Neural crest cell (in vitro differentiated cells): ENCODE results near the gene TDG. TPM values are rescaled to one million over a fixed set of nuclear protein-coding genes. Genes with fewer than 3 reads are reported as not detected.

Experiments
- DNase-seq: peaks from one replicate; pipeline ENCODE4 v3.0.0; 2021; ENCODE audit warnings: low read depth, mixed read lengths, low spot score
- H3K27ac Mint-ChIP-seq: one replicate; pipeline ENCODE4 v1.8.0; 2021; ENCODE audit warnings: mild to moderate bottlenecking, mixed read lengths; ENCODE audit not compliant: unreplicated experiment
- H3K27me3 Mint-ChIP-seq: 2 replicates; pipeline ENCODE4 v1.8.0; 2021; ENCODE audit warnings: low read depth, mild to moderate bottlenecking, mixed read lengths
- H3K36me3 Mint-ChIP-seq: 2 replicates; pipeline ENCODE4 v1.8.0; 2021; ENCODE audit warnings: low read depth, mild to moderate bottlenecking, mixed read lengths
- H3K4me1 Mint-ChIP-seq: 2 replicates; pipeline ENCODE4 v1.8.0; 2021; ENCODE audit warnings: mixed read lengths
- H3K4me3 Mint-ChIP-seq: one replicate; pipeline ENCODE4 v1.8.0; 2021; ENCODE audit warnings: mild to moderate bottlenecking, mixed read lengths
- H3K9me3 Mint-ChIP-seq: 2 replicates; pipeline ENCODE4 v1.8.0; 2021; ENCODE audit warnings: mixed read lengths
- total RNA-seq: library from RNA; stranded (reverse); gene quantifications from 2 replicates; pipeline ENCODE4 v1.2.1, GENCODE V29; 2021
- TF ChIP-seq, protein P1 (sequence below): fragments of 200-600 bp; sonication (generic); conservative IDR thresholded peaks from 2 replicates; pipeline ENCODE4 v1.5.0; 2021; ENCODE audit warnings: antibody characterized with exemption, mild to moderate bottlenecking

The TDG gene
- total RNA-seq, 1 donor from 2014 or later: 53.0 TPM

DNA sequence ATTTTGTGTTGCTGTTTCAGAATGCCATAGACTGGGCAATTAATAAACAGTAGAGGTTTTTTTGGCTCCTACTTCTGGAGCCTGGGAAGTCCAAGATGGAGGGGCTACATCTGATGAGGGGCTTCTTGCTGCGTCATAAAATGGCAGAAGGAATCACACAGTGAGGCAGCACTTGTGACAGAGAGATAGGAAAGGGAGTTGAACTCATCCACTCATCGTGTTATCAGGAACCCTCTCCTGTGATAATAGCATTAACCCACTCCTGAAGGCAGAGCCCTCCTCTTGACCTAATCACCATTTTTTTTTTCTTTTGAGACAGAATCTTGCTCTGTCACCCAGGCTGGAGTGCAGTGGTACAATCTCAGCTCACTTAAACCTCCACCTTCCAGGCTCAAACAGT is 9.7 kb downstream of the TDG start:
- Mint-ChIP-seq H3K4me3 (no peak overlapping the region), H3K27me3 (no peaks in the 10 kb centered on the region), H3K27ac (no peak overlapping the region), H3K36me3 (peaks cover 10% of the 10 kb centered on the region), H3K4me1 (peaks cover 3% of the 10 kb centered on the region), H3K9me3 (no peaks in the 10 kb centered on the region)
- DNase-seq: no peak
- TF ChIP-seq, protein P1, sequence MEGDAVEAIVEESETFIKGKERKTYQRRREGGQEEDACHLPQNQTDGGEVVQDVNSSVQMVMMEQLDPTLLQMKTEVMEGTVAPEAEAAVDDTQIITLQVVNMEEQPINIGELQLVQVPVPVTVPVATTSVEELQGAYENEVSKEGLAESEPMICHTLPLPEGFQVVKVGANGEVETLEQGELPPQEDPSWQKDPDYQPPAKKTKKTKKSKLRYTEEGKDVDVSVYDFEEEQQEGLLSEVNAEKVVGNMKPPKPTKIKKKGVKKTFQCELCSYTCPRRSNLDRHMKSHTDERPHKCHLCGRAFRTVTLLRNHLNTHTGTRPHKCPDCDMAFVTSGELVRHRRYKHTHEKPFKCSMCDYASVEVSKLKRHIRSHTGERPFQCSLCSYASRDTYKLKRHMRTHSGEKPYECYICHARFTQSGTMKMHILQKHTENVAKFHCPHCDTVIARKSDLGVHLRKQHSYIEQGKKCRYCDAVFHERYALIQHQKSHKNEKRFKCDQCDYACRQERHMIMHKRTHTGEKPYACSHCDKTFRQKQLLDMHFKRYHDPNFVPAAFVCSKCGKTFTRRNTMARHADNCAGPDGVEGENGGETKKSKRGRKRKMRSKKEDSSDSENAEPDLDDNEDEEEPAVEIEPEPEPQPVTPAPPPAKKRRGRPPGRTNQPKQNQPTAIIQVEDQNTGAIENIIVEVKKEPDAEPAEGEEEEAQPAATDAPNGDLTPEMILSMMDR: no peak

DNA sequence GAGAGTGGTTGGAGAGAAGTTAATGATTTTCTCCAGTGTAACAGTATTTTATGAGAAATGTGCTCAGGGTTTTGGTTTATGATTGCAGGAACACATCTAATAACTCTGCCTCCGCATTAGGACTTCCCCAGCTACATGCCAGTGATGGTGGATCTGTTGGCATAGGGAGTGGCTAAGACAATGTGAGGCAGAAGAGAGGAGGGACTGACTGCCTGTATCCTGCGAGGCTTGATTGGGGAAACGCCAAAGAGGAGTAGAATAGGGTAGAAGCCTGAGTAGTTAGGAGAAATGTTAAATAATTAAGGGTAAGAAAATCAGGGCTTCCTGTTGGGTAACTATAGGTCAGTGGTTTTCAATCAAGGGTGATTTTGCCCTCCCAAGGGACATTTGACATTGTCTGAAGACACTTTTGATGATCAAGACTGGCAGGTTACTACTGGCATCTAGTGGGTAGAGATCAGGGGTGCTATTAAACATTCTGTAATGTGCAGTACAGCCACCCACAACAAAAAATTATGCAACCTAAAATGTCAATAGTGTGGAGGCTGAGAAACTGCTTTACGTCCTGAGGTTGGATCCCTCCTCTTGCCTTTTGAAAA is 12.8 kb downstream of the TDG start:
- no peaks in the 10 kb centered on the region for H3K27me3 Mint-ChIP-seq
- no peak overlapping the region for H3K27ac Mint-ChIP-seq
- no peak for DNase-seq
- H3K4me3 Mint-ChIP-seq: no peak overlapping the region
- H3K36me3 Mint-ChIP-seq: peaks cover 15% of the 10 kb centered on the region
- no peaks in the 10 kb centered on the region for H3K9me3 Mint-ChIP-seq
- no peaks in the 10 kb centered on the region for H3K4me1 Mint-ChIP-seq
- TF ChIP-seq, protein P1: no peak

DNA sequence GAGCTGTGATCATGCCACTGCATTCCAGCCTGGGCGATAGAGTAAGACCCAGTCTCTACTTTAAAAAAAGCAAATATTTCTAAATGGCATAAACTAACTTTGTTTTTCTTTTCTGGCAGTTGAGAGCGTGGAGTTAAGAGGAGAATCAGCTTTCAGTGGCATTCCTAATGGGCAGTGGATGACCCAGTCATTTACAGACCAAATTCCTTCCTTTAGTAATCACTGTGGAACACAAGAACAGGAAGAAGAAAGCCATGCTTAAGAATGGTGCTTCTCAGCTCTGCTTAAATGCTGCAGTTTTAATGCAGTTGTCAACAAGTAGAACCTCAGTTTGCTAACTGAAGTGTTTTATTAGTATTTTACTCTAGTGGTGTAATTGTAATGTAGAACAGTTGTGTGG is 21.2 kb downstream of the TDG start:
- Mint-ChIP-seq H3K27ac (no peak overlapping the region), H3K27me3 (no peaks in the 10 kb centered on the region), H3K4me1 (no peaks in the 10 kb centered on the region), H3K36me3 (peaks cover 8% of the 10 kb centered on the region), H3K9me3 (no peaks in the 10 kb centered on the region), H3K4me3 (no peak overlapping the region)
- TF ChIP-seq, protein P1: no peak
- DNase-seq: no peak

DNA sequence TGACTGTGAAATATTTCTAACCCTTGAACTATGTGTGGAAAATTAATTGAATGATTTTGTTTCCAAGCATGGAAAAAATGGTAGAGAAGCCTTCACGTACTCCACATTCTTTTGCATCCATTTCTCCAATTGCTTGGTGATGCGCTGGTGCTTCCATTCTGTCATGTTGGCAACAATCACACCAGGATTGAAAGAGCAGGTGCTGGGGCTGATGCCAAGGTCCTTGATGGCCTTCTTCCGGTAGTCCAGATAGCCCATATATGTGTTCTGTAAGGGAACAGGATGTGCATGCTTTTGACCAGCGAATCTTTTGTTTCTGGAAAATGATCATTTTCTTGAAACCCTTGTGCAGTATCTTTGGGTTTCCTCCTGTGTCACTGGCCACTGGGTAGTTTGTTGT is 28.6 kb downstream of the TDG start:
- Mint-ChIP-seq H3K9me3 (no peaks in the 10 kb centered on the region), H3K27me3 (peaks cover 6% of the 10 kb centered on the region), H3K4me3 (no peak overlapping the region), H3K4me1 (no peaks in the 10 kb centered on the region), H3K27ac (no peak overlapping the region), H3K36me3 (no peaks in the 10 kb centered on the region)
- no peak for DNase-seq
- TF ChIP-seq, protein P1: no peak

DNA sequence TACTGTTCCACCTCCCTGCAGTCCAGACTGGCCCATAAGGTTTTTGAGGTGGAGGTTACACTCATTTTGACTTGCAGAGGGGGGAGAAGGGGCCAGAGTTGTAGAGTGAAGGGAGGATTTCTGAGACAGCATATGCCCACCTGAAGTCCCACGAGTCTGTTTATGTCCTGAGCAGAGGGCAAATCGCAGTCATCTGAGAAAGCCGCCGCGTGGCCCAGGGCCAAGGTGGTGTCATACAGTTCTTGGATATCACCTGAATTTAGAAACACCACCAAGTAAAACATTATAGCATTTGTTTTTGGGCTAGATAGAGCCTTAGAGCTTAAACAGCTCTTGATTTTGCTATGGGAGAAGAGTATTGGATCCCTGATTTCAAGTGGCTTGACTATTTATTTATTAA is 30.9 kb downstream of the TDG start:
- H3K36me3 Mint-ChIP-seq: no peaks in the 10 kb centered on the region
- TF ChIP-seq, protein P1: no peak

More for the DNA sequence above, 30.9 kb downstream of the TDG start:
- Mint-ChIP-seq H3K9me3 (no peaks in the 10 kb centered on the region), H3K27me3 (peaks cover 6% of the 10 kb centered on the region), H3K27ac (no peak overlapping the region), H3K4me3 (no peak overlapping the region), H3K4me1 (no peaks in the 10 kb centered on the region)
- DNase-seq: no peak
